LHCN-M2 (cell line): ENCODE data around the gene PLXNA4. TPM values are rescaled to one million over a fixed set of nuclear protein-coding genes. Genes with fewer than 3 reads are reported as not detected.
"Not testable (repeated sequence)": the region's sequence is repeated elsewhere in the genome, so short reads cannot be mapped to it uniquely, and the experiment has no call there.

Source experiments
- DNase-seq: peaks from one replicate; pipeline ENCODE4 v3.0.0-alpha.2; 2012; ENCODE audit warnings: low read depth
- polyA plus RNA-seq: library from polyadenylated mRNA; unstranded; fragments of >200 nt; gene quantifications from one replicate; pipeline ENCODE4 v1.2.1, GENCODE V29; 2012; ENCODE audit warnings: missing spikeins
- total RNA-seq: library from RNA; depleted of rRNA; stranded (reverse); fragments of >200 nt; gene quantifications from 2 replicates; pipeline ENCODE4 v1.2.3, GENCODE V29; 2014; rRNA removed

PLXNA4 gene, protein sequence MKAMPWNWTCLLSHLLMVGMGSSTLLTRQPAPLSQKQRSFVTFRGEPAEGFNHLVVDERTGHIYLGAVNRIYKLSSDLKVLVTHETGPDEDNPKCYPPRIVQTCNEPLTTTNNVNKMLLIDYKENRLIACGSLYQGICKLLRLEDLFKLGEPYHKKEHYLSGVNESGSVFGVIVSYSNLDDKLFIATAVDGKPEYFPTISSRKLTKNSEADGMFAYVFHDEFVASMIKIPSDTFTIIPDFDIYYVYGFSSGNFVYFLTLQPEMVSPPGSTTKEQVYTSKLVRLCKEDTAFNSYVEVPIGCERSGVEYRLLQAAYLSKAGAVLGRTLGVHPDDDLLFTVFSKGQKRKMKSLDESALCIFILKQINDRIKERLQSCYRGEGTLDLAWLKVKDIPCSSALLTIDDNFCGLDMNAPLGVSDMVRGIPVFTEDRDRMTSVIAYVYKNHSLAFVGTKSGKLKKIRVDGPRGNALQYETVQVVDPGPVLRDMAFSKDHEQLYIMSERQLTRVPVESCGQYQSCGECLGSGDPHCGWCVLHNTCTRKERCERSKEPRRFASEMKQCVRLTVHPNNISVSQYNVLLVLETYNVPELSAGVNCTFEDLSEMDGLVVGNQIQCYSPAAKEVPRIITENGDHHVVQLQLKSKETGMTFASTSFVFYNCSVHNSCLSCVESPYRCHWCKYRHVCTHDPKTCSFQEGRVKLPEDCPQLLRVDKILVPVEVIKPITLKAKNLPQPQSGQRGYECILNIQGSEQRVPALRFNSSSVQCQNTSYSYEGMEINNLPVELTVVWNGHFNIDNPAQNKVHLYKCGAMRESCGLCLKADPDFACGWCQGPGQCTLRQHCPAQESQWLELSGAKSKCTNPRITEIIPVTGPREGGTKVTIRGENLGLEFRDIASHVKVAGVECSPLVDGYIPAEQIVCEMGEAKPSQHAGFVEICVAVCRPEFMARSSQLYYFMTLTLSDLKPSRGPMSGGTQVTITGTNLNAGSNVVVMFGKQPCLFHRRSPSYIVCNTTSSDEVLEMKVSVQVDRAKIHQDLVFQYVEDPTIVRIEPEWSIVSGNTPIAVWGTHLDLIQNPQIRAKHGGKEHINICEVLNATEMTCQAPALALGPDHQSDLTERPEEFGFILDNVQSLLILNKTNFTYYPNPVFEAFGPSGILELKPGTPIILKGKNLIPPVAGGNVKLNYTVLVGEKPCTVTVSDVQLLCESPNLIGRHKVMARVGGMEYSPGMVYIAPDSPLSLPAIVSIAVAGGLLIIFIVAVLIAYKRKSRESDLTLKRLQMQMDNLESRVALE (N-terminal part only)
- total RNA-seq, result not detected in 2 replicates
- not detected for polyA plus RNA-seq

DNA sequence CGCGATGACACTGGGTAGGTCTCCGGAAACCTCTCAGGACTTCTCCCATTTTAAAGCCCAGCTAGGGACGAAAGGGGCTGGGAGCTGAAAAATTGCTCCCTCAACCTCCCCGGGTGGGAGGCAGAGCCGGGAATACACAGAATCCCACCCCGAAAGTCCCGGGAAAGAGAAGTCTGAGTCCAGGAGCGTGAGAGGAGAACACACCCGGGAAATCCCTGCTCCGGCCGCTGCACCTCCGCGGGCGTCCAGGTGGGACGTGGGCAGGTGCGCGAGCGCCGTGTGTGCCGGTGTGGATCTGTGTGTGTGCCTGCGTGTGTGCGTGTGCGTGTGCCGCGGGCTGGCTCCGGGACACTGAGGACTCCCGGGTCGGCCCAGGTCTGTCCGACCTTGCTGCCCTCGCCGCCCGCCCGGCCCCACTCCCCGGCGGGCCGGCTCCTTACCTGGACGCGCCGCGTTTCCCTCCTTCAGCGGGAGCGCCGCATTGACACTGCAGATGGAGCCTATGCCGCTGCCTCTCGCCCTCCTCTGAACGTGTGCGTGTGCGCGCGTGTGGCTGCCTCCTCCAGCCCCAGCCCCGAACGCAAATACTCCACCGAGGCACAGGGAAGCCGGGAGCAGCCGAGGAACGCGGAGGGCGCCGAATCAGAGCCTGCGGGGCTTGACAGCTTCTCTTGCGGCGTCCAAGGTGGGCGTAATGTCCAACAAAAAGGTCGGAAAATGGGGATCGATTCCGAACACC, at the start of gene PLXNA4:
TSS of gene PLXNA4 (minus strand) at position 489 of the 739 bp plus-strand sequence. CDS start 67,777 bp downstream, outside the sequence.
- DNase-seq, result no peak

DNA sequence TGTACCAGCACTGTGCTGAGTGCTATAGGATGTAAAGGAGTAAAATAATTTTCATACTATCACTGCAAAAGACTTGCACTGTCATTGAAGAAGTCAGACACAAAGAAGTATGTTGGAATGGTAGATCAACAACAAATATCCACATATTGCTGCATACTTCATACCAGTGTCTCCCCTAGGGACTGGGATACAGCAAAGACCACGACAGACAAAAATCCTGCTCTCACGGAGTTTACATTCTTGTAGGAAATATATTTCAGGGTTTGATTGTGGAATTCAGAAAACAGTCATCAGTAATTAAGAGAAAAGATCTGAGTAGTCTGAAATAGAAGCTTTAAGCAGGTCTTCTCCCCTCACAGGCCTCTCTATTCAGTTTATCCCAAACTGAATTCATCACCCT, 49.4 kb upstream of the PLXNA4 start:
- DNase-seq, result no peak

DNA sequence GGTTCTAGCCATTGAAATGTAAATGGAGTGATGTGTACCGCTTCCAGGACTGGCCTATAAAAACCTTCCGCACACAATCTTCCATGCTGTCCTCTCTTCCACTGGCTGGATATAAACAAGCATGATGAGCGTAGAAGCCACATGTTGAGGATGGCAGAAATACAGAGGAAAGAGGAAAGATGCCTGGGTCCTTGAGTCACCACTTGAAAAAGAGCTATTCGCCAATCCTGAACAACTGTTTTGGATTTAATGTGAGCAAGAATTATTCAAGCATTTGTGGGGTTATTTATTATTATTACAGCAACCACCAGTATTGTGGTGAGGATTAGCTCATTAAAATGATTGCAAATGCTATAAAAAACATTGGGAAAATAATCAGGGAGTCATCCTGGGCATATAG, 45.8 kb upstream of the PLXNA4 start:
- no peak for DNase-seq

DNA sequence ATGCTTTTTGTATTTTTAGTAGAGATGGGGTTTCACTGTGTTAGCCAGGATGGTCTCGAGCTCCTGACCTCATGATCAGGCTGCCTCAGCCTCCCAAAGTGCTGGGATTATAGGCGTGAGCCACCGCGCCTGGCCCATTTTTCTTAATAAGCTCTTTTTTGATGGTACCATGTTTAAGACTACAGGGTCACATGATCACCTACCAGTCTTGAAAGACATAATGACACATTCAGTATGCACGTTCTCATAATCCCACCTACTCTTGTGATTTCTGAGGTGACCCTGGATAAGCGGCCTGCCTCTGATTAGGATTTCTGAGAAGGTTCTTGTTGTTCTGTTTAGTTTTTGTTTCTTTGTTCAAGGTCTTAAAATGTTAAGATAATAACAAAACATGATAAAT, 43.7 kb upstream of the PLXNA4 start:
- no peak for DNase-seq

DNA sequence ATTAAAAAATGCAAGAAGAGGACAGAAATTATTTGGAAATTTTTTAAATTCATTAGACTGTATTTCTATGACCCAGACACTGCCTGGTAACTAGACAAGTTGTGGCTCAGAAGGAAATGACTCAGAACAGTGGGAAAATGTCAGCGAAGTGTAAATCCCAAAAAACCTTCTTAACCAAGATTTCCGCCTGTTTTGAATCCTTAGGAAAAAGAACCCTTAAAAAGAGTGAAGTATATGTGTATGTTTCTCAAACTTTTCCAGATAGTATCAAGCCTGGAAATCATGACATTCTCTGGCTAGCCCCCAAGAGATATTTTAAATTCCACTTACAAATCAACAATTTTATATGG, 42.7 kb upstream of the PLXNA4 start:
- DNase-seq, result peak; percentile 1

DNA sequence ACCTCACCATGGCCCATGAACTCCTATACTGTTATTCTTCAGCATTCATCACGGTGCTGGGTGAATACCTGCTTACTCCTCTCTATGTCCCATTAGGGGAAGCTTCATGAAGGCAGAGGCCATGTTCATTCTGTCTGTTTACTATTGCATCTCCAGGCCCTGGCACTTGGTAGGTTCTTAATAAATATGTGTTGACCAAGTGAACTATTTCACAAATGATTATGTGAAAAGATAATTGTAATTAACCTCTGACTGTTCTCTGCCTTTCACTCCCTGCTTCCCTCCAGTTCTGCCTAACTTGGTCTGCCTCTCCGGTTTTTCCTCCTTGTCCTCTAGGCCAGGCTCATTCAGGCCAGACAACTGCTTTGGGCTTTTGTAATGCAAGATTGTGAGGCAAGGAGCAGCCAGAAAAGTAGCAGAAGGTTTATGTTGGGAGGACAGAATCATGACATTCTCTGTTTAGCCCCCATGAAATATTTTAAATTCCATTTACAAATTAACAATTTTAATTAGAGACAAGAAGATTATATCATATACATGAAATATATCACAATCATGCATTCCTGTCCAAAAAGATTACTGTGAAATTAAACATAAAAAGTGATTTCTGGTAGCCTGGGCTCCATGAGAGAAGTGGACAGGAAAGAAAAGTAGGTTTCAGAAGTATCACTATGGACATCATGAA, 42.1 kb upstream of the PLXNA4 start:
- DNase-seq, result no peak

GRCh38 chr7:132614428-132615318, 38.4 kb upstream of the PLXNA4 start:
- DNase-seq, result peak; percentile 2

- DNase-seq, result no peak
Observed at GRCh38 chr7:132613737-132614136, 37.5 kb upstream of the PLXNA4 start.

- no peak for DNase-seq
Observed at GRCh38 chr7:132610995-132611394, 34.7 kb upstream of the PLXNA4 start.

GRCh38 chr7:132609906-132610520, 33.7 kb upstream of the PLXNA4 start:
- no peak for DNase-seq

- DNase-seq, result no peak
Observed at GRCh38 chr7:132609222-132609621, 33.0 kb upstream of the PLXNA4 start.

DNA sequence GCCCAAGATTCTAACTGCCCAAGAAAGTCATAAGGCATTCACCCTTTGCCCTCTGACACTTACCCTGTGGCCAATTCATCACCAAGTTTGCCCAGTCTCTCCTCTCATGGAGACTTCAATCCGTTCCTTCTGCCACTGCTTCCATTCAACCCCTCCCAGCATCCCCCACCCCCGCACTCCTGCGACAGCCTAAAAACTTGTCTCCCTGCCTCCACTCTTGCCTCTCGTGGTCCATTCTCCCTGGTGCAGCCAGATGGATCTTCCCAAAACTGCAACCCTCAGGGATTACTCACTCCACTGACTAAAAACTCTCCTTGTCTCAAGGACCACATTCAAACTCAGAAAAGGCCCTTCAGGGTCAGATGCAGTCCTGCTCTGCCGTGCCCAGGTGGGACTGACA, 32.3 kb upstream of the PLXNA4 start:
- DNase-seq, result no peak

DNA sequence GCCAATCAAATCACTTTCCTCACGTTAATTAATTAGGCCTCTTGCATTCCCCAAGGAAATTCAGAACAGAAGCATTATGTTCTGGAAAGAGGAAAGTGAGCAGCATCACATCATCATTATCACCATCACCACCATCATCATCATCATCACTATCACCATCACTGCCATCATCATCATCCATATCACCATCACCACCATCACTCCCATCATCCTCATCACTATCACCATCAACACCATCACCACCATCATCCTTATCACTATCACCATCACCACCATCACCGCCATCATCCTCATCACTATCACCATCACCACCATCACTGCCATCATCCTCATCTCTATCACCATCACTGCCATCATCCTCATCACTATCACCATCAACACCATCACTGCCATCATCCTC, 31.4 kb upstream of the PLXNA4 start:
- no peak for DNase-seq

GRCh38 chr7:132604121-132604520, 27.9 kb upstream of the PLXNA4 start:
- DNase-seq, result no peak

GRCh38 chr7:132603220-132603833, 27.1 kb upstream of the PLXNA4 start:
- no peak for DNase-seq

- no peak for DNase-seq
Observed at GRCh38 chr7:132601783-132602182, 25.5 kb upstream of the PLXNA4 start.

GRCh38 chr7:132596588-132596987, 20.3 kb upstream of the PLXNA4 start:
- no peak for DNase-seq

GRCh38 chr7:132594741-132595140, 18.5 kb upstream of the PLXNA4 start:
- DNase-seq, result not testable (repeated sequence)

GRCh38 chr7:132592936-132593335, 16.7 kb upstream of the PLXNA4 start:
- DNase-seq, result no peak
